Parathyroid adenoma (tissue), 2 donors: ENCODE measurements around the gene PIGV.

Experiments
- H2AFZ ChIP-seq: fragments of 300-600 bp; sonication (generic); one replicate; pipeline ENCODE4 v1.7.0; 2017; ENCODE audit warnings: antibody characterized with exemption, mild to moderate bottlenecking
- H3K27ac ChIP-seq: fragments of 300-600 bp; sonication (generic); one replicate; pipeline ENCODE4 v1.7.0; 2017
- H3K27me3 ChIP-seq: fragments of 300-600 bp; sonication (generic); one replicate; pipeline ENCODE4 v1.7.0; 2017; ENCODE audit warnings: low read length; ENCODE audit not compliant: control insufficient read depth, insufficient read depth
- H3K36me3 ChIP-seq: fragments of 300-600 bp; sonication (generic); one replicate; pipeline ENCODE4 v1.7.0; 2017; ENCODE audit warnings: low read length; ENCODE audit not compliant: control insufficient read depth, insufficient read depth
- H3K4me1 ChIP-seq: fragments of 300-600 bp; sonication (generic); one replicate; pipeline ENCODE4 v1.7.0; 2017; ENCODE audit warnings: control low read depth
- H3K4me2 ChIP-seq: fragments of 300-600 bp; sonication (generic); one replicate; pipeline ENCODE4 v1.7.0; 2017; ENCODE audit warnings: low read length
- H3K4me3 ChIP-seq: fragments of 300-600 bp; sonication (generic); one replicate; pipeline ENCODE4 v1.7.0; 2017; ENCODE audit warnings: low read depth, low read length
- H3K79me2 ChIP-seq: fragments of 300-600 bp; sonication (generic); one replicate; pipeline ENCODE4 v1.7.0; 2017; ENCODE audit warnings: control low read depth
- H3K9ac ChIP-seq: fragments of 300-600 bp; sonication (generic); one replicate; pipeline ENCODE4 v1.7.0; 2017; ENCODE audit warnings: mild to moderate bottlenecking
- H3K9me3 ChIP-seq: fragments of 300-600 bp; sonication (generic); one replicate; pipeline ENCODE4 v1.7.0; 2017; ENCODE audit warnings: low read length; ENCODE audit not compliant: control insufficient read depth
- TF ChIP-seq, protein P1 (sequence below): fragments of 300-600 bp; sonication (generic); IDR thresholded peaks from one replicate; pipeline ENCODE4 v1.7.0; 2017; ENCODE audit warnings: antibody characterized with exemption, mild to moderate bottlenecking
- donor health status: primary hyperparathyroidism.

The PIGV gene

DNA sequence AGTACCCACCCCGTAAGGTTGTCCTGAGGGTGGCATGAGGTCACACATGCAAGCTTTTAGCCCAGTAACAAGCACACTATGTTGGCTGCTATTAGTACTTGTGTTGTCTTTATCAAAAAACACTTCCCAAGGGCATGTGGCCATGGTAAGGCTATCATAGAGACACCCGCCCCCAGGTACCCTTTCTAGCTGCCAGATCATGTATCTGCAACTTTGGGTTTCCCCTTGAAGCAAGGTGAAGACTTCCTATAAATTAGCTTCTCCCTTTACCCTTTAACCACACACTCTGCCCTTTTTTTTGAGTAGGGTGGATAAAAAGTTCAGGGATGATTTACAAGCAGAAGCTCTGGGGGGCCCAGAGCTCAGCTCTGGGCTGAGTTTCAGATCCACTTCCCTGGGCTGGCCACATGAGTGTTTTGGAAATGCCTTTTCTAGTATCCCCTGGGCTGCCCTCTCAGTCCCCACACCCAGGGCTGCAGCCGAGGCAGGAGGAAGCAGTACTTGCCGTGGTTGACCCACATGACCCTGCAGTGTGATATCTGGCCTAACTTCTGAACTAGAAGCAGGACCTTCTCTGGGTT lies 40.8 kb downstream of the PIGV start:
- Histone ChIP-seq H3K79me2 (no peaks in the 10 kb centered on the region), H3K9me3 (no peaks in the 10 kb centered on the region), H3K27me3 (no peaks in the 10 kb centered on the region), H3K4me1 (peaks cover 3% of the 10 kb centered on the region), H3K4me3 (peak overlapping the region; percentile 4), H3K36me3 (no peaks in the 10 kb centered on the region), H2AFZ (no peak overlapping the region), H3K9ac (no peak overlapping the region), H3K27ac (no peak overlapping the region), H3K4me2 (no peak overlapping the region)
- TF ChIP-seq, protein P1, sequence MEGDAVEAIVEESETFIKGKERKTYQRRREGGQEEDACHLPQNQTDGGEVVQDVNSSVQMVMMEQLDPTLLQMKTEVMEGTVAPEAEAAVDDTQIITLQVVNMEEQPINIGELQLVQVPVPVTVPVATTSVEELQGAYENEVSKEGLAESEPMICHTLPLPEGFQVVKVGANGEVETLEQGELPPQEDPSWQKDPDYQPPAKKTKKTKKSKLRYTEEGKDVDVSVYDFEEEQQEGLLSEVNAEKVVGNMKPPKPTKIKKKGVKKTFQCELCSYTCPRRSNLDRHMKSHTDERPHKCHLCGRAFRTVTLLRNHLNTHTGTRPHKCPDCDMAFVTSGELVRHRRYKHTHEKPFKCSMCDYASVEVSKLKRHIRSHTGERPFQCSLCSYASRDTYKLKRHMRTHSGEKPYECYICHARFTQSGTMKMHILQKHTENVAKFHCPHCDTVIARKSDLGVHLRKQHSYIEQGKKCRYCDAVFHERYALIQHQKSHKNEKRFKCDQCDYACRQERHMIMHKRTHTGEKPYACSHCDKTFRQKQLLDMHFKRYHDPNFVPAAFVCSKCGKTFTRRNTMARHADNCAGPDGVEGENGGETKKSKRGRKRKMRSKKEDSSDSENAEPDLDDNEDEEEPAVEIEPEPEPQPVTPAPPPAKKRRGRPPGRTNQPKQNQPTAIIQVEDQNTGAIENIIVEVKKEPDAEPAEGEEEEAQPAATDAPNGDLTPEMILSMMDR, result no peak

DNA sequence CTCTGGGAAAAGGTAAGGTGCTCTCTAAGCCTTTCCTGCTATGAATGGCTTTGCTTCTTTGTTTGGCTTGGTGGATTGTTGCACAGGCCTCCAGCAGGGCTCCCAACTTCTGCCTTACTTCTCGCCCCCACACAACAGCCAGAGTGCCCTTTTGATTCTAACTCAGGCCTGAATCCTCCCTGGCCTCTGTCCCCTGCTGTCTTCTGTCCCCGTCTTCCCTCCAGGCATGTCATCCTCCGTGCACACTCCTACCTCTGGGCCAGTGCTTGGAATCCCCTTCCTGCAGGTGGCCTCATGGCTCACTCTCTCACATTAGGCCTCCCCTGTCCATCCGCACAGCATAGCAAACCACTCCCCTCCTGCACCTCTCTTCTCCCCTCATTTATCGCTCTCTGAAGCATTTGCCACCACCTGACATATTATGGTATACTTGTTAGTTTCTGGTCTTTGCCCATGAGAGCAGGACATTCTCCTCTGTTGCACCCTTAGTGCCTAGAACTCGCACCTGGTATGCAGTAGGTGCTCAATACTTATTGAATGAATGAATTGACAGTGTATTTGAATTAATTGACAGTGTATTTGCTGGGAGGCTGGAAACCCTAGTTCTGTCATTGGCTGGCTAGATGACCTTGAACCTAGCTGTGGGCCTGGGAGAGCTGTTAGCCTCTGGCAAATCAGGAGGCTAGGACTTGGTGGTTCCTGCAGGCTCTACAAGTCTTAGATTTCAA lies 41.6 kb downstream of the PIGV start:
- no peaks in the 10 kb centered on the region for H3K36me3 ChIP-seq

DNA sequence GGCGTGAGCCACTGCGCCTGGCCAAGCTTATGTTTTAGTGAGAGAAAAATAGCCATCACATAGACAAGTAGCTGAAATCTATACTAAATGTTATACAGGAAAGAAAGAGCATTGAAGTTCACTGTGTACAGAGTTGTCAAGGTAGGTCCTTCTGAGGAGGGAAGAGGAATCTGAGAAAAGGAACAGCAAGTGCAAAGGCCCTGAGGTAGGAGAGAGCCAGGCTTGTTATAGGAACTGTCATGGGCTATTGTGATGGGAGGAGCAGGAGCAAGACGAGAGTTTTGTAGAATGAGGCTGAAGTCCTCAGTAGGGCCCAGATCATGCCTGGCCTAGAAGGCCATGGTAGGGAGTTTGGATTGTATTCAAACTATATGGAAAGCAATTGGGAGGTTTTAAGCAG lies 43.3 kb downstream of the PIGV start:
- no peak overlapping the region for H3K9ac ChIP-seq
- H3K79me2 ChIP-seq, result no peaks in the 10 kb centered on the region
- no peaks in the 10 kb centered on the region for H3K27me3 ChIP-seq
- TF ChIP-seq, protein P1, result no peak
- H3K4me3 ChIP-seq, result no peak overlapping the region
- no peaks in the 10 kb centered on the region for H3K4me1 ChIP-seq
- no peak overlapping the region for H2AFZ ChIP-seq
- H3K9me3 ChIP-seq, result no peaks in the 10 kb centered on the region
- H3K4me2 ChIP-seq, result no peak overlapping the region
- H3K36me3 ChIP-seq, result no peaks in the 10 kb centered on the region
- no peak overlapping the region for H3K27ac ChIP-seq

More for the DNA sequence above, 41.6 kb downstream of the PIGV start:
- H3K79me2 ChIP-seq, result no peaks in the 10 kb centered on the region
- TF ChIP-seq, protein P1, result no peak
- H3K4me1 ChIP-seq, result peaks cover 3% of the 10 kb centered on the region
- H3K4me3 ChIP-seq, result no peak overlapping the region
- no peaks in the 10 kb centered on the region for H3K27me3 ChIP-seq
- no peak overlapping the region for H3K4me2 ChIP-seq
- no peak overlapping the region for H3K27ac ChIP-seq
- no peak overlapping the region for H2AFZ ChIP-seq
- H3K9me3 ChIP-seq, result no peaks in the 10 kb centered on the region
- H3K9ac ChIP-seq, result no peak overlapping the region

DNA sequence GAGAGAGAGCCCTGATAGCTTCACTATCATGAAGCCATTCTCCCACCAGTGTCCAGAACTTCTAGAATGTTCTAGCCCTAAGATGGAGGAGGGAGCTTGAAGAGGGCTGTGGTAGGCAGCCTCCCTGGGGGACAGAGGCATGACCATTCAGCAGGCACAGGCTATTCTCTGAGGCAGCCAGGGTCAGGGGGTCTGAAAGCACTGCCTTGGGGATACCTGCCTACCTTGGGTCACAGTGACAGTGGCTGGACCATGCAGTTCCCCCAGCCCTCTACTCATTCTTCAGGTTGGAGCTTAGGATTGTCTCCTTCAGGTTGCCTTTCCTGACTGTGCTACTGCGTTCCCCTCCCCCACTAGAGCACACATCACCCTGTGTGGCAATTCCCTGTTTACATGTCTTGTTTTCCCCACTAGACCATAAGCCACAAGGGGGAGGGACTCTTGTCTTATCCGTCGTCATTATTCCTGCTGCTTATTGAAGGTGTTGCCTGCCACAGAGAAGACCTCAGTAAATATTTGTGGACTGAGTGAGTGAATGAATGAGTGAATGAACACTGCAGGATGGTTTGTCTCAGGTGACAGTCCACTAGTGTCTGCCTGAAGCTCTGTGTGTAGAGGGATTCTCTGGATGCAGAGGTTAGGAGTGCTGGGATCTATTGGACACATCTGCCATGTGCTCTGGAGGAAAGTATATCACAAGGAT lies 43.9 kb downstream of the PIGV start:
- no peak overlapping the region for H3K4me2 ChIP-seq
- H3K36me3 ChIP-seq, result no peaks in the 10 kb centered on the region
- TF ChIP-seq, protein P1, result no peak
- H3K4me1 ChIP-seq, result no peaks in the 10 kb centered on the region
- H3K9ac ChIP-seq, result no peak overlapping the region
- no peak overlapping the region for H2AFZ ChIP-seq
- no peaks in the 10 kb centered on the region for H3K9me3 ChIP-seq
- no peak overlapping the region for H3K4me3 ChIP-seq
- no peaks in the 10 kb centered on the region for H3K27me3 ChIP-seq
- H3K79me2 ChIP-seq, result no peaks in the 10 kb centered on the region
- H3K27ac ChIP-seq, result no peak overlapping the region
